LNCAP (cell line): ENCODE data around the gene TBCD.

Experiments used
- CTCF ChIP-seq: fragments of 450-650 bp; IDR thresholded peaks from 2 replicates; pipeline ENCODE4 v1.5.1; 2017; ENCODE audit warnings: mild to moderate bottlenecking

TBCD gene

GRCh38 chr17:82720204-82720603, 31.7 kb upstream of the TBCD start:
- TF ChIP-seq CTCF = no peak

GRCh38 chr17:82722341-82723013, 29.4 kb upstream of the TBCD start:
- no peak for TF ChIP-seq CTCF

GRCh38 chr17:82723169-82723807, 28.6 kb upstream of the TBCD start:
- TF ChIP-seq CTCF = no peak

GRCh38 chr17:82726427-82726826, 25.4 kb upstream of the TBCD start:
- TF ChIP-seq CTCF = no peak

GRCh38 chr17:82729479-82730260, 22.2 kb upstream of the TBCD start:
- no peak for TF ChIP-seq CTCF

GRCh38 chr17:82732118-82732743, 19.6 kb upstream of the TBCD start:
- no peak for TF ChIP-seq CTCF
